OCI-LY1 (cell line): ENCODE data around the gene BRD4.

ENCODE experiments used
- EZH2 ChIP-seq: fragments of 200-600 bp; sonication (generic), shearing (Covaris generic); IDR thresholded peaks from 2 replicates; pipeline ENCODE4 v1.8.0; 2017; ENCODE audit warnings: borderline replicate concordance, mixed run types, mild to moderate bottlenecking, antibody characterized with exemption, low read length, moderate library complexity, mixed read lengths
- TF ChIP-seq, protein P1 (sequence below): fragments of 200-600 bp; sonication (generic), shearing (Covaris generic); IDR thresholded peaks from 2 replicates; pipeline ENCODE4 v1.5.1; 2017; ENCODE audit warnings: mild to moderate bottlenecking, antibody characterized with exemption, low read length, moderate library complexity, mixed read lengths

DNA sequence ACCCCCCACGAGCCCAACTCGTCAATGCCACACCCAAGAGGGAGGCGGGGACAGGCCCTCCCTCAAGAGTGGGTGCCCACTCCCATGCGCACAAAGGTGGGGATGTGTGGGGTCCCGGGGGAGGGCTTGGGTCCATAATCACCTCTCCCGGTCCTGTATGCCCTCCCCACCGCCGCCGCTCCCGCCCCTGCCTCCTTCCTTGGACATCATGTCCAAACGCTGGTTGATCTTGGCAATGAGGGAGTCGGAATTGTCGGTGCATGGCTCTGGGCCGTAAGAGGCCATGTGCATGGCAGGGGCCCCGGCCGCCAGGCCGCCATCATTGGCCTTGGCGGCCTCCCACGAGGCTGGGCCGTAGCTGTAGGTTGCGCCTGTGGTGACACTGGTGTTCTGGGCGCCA is 41.3 kb upstream of the BRD4 start:
- TF ChIP-seq, protein P1, sequence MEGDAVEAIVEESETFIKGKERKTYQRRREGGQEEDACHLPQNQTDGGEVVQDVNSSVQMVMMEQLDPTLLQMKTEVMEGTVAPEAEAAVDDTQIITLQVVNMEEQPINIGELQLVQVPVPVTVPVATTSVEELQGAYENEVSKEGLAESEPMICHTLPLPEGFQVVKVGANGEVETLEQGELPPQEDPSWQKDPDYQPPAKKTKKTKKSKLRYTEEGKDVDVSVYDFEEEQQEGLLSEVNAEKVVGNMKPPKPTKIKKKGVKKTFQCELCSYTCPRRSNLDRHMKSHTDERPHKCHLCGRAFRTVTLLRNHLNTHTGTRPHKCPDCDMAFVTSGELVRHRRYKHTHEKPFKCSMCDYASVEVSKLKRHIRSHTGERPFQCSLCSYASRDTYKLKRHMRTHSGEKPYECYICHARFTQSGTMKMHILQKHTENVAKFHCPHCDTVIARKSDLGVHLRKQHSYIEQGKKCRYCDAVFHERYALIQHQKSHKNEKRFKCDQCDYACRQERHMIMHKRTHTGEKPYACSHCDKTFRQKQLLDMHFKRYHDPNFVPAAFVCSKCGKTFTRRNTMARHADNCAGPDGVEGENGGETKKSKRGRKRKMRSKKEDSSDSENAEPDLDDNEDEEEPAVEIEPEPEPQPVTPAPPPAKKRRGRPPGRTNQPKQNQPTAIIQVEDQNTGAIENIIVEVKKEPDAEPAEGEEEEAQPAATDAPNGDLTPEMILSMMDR: no peak
- no peak for TF ChIP-seq EZH2
